SU-DHL-6 (cell line): Measurements from ENCODE around the gene SARDH.

ENCODE experiments used
- EZH2phosphoT487 ChIP-seq: fragments of 200-600 bp; sonication (generic), shearing (Covaris generic); conservative IDR thresholded peaks from 2 replicates; pipeline ENCODE4 v1.6.1; 2018; ENCODE audit warnings: mild to moderate bottlenecking, antibody characterized with exemption, low read length, moderate library complexity, mixed read lengths
- TF ChIP-seq, protein P1 (sequence below): fragments of 200-600 bp; sonication (generic); IDR thresholded peaks from one replicate; pipeline ENCODE4 v1.5.1; 2017; ENCODE audit warnings: antibody characterized with exemption, mild to moderate bottlenecking, low read length, moderate library complexity; ENCODE audit not compliant: insufficient read depth, poor library complexity, severe bottlenecking

DNA sequence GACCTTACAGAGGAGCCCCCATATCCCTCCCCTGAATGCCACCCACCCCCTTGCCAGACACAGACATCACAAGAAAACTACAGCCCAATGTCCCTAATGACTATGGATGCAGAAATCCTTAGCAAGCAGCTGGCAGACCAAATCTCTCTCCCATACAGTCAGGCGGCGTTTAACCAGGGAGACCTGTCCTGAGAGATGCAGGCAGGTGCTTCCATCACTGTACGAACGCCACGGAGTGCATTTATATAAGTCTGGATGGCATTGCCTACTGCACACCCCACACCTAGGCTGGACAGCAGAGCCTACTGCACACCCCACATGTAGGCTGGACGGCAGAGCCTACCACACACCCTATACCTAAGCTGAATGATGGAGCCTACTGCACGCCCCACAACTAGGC lies 34.4 kb upstream of the SARDH start:
- TF ChIP-seq, protein P1, sequence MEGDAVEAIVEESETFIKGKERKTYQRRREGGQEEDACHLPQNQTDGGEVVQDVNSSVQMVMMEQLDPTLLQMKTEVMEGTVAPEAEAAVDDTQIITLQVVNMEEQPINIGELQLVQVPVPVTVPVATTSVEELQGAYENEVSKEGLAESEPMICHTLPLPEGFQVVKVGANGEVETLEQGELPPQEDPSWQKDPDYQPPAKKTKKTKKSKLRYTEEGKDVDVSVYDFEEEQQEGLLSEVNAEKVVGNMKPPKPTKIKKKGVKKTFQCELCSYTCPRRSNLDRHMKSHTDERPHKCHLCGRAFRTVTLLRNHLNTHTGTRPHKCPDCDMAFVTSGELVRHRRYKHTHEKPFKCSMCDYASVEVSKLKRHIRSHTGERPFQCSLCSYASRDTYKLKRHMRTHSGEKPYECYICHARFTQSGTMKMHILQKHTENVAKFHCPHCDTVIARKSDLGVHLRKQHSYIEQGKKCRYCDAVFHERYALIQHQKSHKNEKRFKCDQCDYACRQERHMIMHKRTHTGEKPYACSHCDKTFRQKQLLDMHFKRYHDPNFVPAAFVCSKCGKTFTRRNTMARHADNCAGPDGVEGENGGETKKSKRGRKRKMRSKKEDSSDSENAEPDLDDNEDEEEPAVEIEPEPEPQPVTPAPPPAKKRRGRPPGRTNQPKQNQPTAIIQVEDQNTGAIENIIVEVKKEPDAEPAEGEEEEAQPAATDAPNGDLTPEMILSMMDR = no peak
- TF ChIP-seq EZH2phosphoT487 = no peak
